ENCODE data around the gene GPC5.

DNA sequence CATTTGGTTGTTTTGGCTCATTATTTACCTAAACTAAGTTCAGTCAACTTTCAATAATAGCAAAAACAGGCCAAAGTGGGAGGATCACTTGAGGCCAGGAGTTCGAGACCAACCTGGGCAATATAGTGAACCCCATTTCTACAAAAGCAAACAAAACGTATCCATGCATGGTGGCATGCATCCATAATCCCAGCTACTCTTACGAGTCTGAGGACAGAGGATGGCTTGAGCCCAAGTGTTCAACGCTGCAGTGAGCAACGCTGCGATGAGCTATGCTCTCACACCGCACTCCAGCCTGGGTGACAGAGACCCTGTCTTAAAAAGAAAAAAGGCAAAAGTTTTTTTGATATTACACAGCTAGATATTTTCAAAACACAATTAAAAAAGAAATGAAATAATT, 1258.2 kb downstream of the GPC5 start:
- TF ChIP-seq EGR1 (IDR thresholded peaks at IDR 0.05; ENCODE audit: low read depth in 2 of 2): no peak
- TF ChIP-seq, protein P1, sequence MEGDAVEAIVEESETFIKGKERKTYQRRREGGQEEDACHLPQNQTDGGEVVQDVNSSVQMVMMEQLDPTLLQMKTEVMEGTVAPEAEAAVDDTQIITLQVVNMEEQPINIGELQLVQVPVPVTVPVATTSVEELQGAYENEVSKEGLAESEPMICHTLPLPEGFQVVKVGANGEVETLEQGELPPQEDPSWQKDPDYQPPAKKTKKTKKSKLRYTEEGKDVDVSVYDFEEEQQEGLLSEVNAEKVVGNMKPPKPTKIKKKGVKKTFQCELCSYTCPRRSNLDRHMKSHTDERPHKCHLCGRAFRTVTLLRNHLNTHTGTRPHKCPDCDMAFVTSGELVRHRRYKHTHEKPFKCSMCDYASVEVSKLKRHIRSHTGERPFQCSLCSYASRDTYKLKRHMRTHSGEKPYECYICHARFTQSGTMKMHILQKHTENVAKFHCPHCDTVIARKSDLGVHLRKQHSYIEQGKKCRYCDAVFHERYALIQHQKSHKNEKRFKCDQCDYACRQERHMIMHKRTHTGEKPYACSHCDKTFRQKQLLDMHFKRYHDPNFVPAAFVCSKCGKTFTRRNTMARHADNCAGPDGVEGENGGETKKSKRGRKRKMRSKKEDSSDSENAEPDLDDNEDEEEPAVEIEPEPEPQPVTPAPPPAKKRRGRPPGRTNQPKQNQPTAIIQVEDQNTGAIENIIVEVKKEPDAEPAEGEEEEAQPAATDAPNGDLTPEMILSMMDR (IDR thresholded peaks at IDR 0.05; ENCODE audit: low read depth, low read length, missing input control): no peak
- TF ChIP-seq RXRA (IDR thresholded peaks at IDR 0.05): no peak
- TF ChIP-seq GABPA (IDR thresholded peaks at IDR 0.05 in 1 of 2, conservative IDR thresholded peaks at IDR 0.05 in 1 of 2): no peak
- no peak for TF ChIP-seq FOXA1 (IDR thresholded peaks at IDR 0.05)
